GM08714 (cell line): ENCODE results near the gene TMPRSS9.

Source experiments
- H3K4me3 ChIP-seq: fragments of 200-500 bp; sonication (Bioruptor generic); 2 replicates; pipeline ENCODE4 v1.5.1; 2014; ENCODE audit warnings: mild to moderate bottlenecking, low read length, inconsistent platforms
- ZNF274 ChIP-seq: IDR thresholded peaks from 2 replicates; pipeline ENCODE4 v1.6.1; 2012; ENCODE audit warnings: mild to moderate bottlenecking, low read depth, low read length

TMPRSS9 gene

DNA sequence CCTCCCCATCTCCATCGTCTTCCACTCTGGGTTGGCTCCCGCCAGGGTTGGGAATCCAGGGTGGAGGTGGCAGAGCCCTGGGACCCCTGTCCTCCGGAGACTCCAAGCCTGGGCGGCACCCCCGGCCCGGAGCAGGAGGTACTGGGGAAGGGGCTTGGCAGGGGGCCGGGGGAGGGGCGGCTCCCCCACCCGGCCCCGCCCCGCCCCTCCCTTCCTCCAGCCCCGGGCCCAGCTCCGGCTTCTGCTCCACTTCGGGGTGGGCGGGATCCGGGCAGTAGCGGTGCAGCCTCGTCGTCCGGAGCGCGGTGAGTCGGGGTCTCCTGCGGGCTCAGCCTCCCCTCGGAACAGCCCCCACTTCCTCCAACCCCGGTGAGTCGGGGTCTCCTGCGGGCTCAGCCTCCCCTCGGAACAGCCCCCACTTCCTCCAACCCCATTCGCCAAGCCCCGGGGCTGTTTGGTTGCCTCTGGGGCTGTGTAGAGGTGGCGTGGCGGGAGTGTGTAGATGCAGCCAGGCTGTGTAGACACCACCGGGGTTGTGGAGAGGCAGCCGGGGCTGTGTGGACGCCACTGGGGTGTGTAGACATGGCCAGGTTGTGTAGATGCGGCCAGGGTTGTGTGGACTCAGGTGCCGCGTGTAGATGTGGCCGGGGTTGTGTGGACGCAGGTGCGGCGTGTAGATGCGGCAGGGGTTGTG is at the start of gene TMPRSS9:
Gene TMPRSS9, plus strand, starts transcription at position 274 of the 694 bp plus-strand sequence. CDS start 29,521 bp downstream, outside the sequence.
- TF ChIP-seq ZNF274, result no peak
- no peak within 1 kb of the TSS for H3K4me3 ChIP-seq

DNA sequence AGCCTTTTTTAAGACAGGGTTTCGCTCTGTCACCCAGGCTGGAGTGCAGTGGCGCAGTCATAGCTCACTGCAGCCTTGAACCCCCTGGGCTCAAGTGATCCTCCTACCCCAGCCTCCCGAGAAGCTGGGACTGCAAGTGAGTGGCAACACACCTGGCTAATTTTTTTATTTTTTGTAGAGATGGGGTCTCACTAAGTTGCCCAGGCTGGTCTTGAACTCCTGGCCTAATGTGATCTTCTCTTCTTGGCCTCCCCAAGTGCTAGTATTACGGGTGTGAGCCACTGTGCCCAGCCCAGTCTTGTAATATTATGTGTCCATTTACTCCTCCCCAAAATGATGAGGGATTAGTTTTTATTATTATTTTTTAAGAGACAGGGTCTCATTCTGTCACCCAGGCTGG is 49.0 kb upstream of the TMPRSS9 start:
- no peak for TF ChIP-seq ZNF274

DNA sequence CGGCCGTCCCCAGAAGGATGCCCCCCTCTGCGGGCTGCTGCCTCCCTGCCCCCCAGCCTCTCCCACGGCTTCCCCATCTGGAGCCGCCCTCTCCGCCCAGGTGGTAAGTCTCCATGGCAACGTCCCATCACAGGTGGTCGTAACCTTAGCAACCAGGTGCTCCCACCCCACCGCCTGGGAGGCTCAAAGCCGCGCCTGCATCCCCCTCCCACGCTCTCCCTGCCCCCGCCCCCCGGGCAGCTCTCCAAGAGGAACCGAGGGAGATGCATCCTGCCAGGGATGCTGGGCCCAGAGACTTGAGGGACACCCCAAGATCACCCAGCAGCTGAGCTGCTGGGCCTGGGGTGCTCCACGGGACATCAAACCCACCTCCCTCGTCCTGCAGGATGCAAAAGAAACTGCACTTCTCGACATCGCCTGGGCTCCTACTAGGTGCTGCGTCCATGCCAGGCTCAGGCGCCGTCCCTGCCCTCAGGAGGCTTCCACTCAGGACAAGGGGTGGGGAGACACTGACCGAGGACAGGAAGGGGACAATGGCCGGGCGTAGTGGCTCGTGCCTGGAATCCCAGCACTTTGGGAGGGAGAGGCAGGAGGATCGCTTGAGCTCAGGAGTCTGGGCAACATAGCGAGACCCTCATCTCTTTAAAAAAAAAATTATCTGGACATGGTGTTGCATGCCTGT is 47.1 kb upstream of the TMPRSS9 start:
- no peak for TF ChIP-seq ZNF274
- no peak overlapping the region for H3K4me3 ChIP-seq

More for the DNA sequence above, 49.0 kb upstream of the TMPRSS9 start:
- no peak overlapping the region for H3K4me3 ChIP-seq

DNA sequence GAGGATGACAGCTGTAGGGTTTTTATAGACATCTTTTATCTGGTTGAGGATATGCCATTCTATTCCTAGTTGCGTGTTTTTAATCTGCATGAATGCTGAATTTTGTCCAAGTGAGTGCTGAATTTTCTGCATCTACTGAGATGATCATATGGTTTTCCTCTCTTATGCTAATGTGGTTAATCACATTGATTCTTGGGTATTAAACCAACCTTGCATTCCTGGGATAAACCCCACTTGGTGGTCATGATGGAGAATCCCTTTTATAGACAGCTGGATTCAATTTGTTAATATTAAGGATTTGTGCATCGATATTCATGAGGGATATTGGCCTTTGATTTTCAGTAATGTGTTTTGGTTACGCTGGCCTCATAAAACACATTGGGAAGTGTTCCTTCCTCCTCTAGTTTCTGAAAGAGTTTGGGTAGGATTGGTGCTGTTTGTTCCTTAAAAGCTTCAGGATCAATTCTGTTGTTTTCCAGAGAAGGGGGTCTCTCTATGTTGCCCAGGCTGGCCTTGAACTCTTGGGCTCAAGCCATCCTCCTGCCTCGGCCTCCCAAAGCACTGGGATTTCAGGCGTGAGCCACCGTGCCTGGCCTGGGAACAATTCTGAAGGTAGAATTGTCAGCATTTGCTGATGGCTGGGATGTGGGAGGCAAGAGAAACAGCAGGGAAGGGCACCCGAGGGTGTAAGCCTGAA is 44.8 kb upstream of the TMPRSS9 start:
- TF ChIP-seq ZNF274, result no peak
- no peak overlapping the region for H3K4me3 ChIP-seq

DNA sequence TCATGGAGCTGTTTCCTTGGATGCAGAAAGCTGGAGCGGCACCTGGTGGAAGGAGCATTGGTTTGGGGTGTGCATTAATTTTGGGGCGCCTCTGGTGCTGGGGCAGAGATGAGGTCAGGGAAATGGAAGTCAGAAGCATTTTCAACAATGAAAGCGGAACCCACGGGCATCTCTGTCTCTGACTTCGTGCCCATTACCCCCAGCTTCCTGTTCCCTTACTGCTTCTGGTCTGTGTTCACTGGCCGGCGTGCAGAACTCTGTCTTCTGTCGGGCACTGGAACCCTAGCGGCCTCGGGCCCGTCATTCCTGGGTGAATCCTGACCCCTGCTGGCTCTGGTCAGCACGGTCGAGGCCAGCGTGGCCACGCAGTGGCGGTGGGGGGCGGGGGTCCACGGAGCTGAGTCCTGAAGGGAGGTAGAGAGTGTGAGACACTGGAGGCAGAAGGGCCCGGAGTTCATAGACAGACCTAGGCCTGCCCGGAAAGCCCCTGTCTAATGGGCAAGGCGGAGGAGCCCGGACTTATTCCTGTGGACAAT is 44.2 kb upstream of the TMPRSS9 start:
- TF ChIP-seq ZNF274, result no peak
- no peak overlapping the region for H3K4me3 ChIP-seq

DNA sequence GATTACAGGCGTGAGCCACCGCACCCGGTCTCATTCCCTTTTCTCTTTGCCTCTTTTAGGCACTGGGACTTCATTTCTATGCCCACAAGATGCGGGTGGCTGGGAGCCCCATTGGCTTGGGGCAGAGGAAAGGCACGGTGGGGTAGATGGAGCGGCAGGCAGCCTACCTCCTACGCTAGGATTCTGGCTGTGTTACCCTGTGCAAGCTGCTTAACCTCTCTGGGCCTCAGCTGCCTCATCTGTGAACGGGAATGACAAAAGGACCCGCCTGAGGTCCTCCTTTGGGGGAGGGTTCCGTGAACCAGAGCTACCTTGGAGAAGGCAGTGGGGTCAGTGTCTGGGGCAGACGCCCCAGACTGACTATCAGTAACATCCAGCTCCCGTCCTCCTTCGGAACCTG is 42.8 kb upstream of the TMPRSS9 start:
- TF ChIP-seq ZNF274, result no peak
- no peak overlapping the region for H3K4me3 ChIP-seq

DNA sequence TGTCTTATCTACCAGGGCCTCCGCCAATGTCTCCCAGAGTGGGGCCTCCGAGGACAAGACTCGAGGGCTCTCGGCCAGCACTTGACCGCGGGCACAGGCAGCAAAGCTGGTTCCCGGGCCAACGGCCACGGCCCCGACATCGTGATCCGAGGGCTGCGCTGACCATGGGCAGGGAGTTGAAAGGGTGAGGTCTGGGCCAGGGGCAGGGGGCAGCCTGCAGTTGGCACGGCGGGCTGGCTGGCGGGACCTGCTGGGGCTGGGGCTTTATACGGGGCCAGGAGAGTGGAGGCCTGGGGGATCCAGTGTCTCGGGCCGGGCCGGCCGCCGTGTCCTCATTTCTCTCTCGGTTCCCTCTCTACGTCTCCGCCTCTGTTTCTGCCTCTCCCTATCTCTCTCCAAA is 42.3 kb upstream of the TMPRSS9 start:
- TF ChIP-seq ZNF274, result no peak
- no peak overlapping the region for H3K4me3 ChIP-seq

DNA sequence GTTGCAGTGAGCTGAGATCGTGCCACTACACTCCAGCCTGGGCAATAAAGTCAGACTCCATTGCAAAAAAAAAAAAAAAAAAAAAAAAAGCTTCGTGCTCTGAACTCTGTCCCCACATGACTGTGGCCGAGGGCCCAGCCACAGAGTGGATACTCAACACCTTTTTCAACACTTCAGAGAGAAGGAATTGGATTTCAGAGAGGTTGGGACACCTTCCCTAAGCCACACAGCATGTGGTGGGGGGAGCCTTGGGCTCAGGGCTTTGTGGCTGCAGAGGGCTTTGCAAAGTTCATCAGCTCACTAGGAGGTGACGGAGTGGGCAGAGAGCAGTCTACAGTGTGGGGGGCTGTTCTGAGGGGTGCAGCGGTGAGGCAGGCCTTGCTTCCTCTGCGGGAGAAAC is 41.1 kb upstream of the TMPRSS9 start:
- no peak overlapping the region for H3K4me3 ChIP-seq
- no peak for TF ChIP-seq ZNF274

DNA sequence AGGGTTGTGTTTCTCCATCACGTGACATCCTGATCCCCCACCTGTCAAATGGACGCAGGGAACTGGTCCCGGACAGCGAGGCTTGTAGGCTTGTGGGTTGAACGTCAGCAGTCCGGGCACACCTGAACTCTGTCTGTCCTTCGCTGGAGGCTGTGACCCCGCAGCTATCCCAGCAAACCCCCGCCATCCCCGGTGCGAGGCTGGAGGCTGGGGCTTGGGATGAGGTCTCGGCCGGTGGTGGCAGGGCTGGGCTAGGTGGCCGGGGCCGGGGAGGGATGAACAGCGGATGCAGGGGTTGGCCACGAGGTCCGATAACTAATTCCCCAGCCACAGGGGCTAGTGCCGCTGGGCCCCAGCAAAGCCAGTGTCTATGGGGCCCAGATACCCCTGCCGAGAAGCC is 40.5 kb upstream of the TMPRSS9 start:
- TF ChIP-seq ZNF274, result no peak
- no peak overlapping the region for H3K4me3 ChIP-seq

DNA sequence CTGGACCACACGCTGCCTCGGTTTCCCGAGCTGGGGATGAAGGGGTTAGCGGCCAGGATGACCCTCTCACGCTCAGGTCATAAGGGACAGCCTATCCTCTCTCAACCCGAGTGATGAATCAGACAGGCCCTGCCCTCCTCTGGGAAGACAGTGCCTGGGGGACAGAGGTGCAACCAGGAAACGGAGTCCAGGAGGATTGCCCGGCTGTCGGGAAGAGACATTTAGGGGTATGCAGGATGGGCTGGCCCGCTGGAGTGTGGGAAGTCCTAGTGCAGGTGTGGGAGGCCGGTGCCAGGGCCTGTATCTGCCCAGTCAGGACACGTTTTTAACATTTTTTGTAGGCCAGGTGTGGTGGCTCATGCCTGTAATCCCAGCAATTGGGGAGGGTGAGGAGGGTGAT is 40.0 kb upstream of the TMPRSS9 start:
- no peak for TF ChIP-seq ZNF274
- no peak overlapping the region for H3K4me3 ChIP-seq

DNA sequence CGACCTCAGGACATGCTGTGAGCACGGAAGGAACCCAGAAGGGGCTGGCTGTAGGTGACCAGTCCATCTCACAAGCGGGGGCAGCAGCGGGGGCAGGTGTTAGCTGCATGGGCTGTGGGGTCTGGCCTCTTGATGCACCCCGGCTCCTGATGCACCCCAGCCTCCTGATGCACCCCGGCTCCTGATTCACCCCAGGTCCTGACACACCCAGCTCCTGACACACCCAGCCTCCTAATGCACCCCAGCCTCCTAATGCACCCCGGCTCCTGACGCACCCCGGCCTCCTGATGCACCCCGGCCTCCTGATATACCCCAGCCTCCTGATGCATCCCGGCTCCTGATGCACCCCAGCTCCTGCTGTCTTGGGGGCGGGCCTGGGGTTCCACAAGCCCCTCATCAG is 39.1 kb upstream of the TMPRSS9 start:
- H3K4me3 ChIP-seq, result no peak overlapping the region
- TF ChIP-seq ZNF274, result no peak

DNA sequence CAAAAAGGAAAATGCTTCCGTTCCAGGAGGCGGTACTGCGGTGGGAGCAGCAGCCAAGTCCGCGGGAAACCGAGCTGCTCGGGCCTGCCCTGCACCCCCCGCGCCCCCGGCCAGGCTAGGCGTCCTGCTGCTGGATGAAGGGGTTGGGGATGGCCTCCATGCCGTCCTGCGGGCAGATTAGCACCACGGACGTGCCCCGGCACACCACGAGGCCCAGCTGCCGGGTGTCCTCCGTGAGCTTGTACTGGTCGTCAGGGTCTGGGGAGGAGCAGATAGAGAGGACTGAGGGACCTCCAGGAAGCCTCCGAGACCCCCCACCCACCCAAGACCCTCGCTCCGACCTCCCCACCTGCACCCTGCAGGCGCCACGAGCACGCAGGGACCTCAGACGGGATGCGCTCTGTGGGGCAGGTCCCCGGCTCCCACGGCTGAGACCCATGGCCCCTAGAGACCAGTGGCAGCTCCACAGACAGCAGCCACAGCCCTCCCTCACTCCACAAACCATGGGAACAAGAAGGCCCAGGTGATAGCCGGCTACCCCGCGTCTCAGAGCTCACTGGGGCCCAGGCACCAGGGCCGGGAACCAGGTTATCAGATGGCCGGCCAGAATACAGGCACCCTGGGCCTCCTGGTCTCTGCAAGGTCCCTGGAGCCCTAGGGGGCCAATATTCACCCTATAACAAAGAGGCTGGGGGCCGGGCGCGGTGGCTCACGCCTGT is 38.3 kb upstream of the TMPRSS9 start:
- no peak overlapping the region for H3K4me3 ChIP-seq
- TF ChIP-seq ZNF274, result no peak

DNA sequence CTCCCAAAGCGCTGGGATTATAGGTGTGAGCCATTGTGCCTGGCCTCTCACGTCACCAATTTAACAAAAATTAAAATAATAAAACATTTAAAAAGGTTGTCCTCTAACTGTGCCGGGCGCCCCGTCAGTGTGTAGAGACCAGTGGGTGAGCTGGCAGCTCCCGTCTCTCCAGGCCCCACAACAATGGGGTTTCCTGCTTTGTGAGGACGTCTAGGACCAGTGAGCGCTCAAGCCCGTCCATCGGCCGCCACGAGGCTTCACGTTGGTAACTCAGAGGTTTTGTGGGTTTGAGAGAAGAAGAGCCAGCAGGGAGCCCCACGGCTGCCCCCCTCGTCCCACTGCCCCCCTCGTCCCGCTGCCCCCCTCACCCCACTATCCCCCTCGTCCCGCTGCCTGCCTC is 36.4 kb upstream of the TMPRSS9 start:
- TF ChIP-seq ZNF274, result no peak
- no peak overlapping the region for H3K4me3 ChIP-seq
